ENCODE results near the gene NAT8L.

NAT8L gene

DNA sequence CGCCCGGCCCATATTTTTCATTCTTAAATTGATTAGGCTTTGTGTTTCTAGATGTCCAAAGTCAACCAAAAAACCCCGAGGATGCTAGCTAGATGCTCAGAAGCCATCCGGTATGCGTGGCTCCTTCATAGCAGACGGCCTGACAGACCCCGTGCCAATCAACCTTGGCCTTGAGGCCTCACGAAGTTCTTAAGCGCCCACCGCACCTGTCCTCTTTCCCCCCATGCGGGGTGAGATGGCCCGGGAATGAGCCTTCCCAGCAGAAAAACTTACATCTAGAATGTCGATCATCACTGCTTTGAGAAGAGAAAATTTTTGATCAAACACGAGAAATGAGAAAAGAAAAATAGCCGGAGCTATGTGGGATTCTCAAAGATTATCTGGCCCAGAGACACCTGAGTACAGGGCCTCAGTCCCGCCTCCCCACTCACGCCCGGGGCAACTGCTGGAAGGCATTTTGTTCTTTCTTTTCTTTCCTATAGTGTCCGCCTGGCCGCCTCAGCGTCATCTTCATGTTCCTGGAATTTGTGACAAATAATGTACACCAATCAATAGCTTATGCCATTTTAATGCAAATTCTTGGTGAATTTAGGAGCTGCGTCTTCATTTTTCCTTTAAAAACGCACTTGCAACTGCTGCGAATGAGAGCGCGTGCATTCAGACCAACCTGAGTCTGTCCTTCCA, 1.6 kb upstream of the NAT8L start:
- H3K36me3 ChIP-seq (ENCODE audit: insufficient read depth, low read length), result no peaks in the 10 kb centered on the region
- H3K4me3 ChIP-seq (ENCODE audit: low read depth, low read length, poor library complexity, severe bottlenecking), result no peak overlapping the region
- no peaks in the 10 kb centered on the region for H3K4me1 ChIP-seq (ENCODE audit: insufficient read depth, low read length, severe bottlenecking)
- no peak overlapping the region for H3K9ac ChIP-seq (ENCODE audit: low read length)
- no peaks in the 10 kb centered on the region for H4K20me1 ChIP-seq (ENCODE audit: insufficient read depth, low read length)
- no peaks in the 10 kb centered on the region for H3K9me2 ChIP-seq (ENCODE audit: low read depth, low read length)
- no peaks in the 10 kb centered on the region for H3F3A ChIP-seq (ENCODE audit: insufficient read depth, low read length)
- H2AFZ ChIP-seq (ENCODE audit: low read length), result no peak overlapping the region
- H3K79me2 ChIP-seq (ENCODE audit: insufficient read depth, low read length), result no peaks in the 10 kb centered on the region
- H3K4me2 ChIP-seq (ENCODE audit: low read length), result no peak overlapping the region
- H3K27me3 ChIP-seq (ENCODE audit: insufficient read depth, low read length), result no peaks in the 10 kb centered on the region
- no peaks in the 10 kb centered on the region for H3K9me3 ChIP-seq (ENCODE audit: low read length)
- H3K27ac ChIP-seq (ENCODE audit: low read depth, low read length, poor library complexity, severe bottlenecking), result no peak overlapping the region
- no peak for TF ChIP-seq CTCF (IDR thresholded peaks at IDR 0.05; ENCODE audit: low read length)
- no peak for TF ChIP-seq EZH2 (IDR thresholded peaks at IDR 0.05; ENCODE audit: borderline replicate concordance, low read length)

GRCh38 chr4:2058264-2059045, 672 bp upstream of the NAT8L start:
- Histone ChIP-seq H3K79me2 (ENCODE audit: insufficient read depth, low read length) (no peaks in the 10 kb centered on the region), H3K9ac (ENCODE audit: low read length) (no peak overlapping the region), H3K9me2 (ENCODE audit: low read depth, low read length) (no peaks in the 10 kb centered on the region), H3K9me3 (ENCODE audit: low read length) (no peaks in the 10 kb centered on the region), H4K20me1 (ENCODE audit: insufficient read depth, low read length) (no peaks in the 10 kb centered on the region), H3K27me3 (ENCODE audit: insufficient read depth, low read length) (no peaks in the 10 kb centered on the region), H3K4me2 (ENCODE audit: low read length) (no peak overlapping the region), H2AFZ (ENCODE audit: low read length) (no peak overlapping the region), H3F3A (ENCODE audit: insufficient read depth, low read length) (no peaks in the 10 kb centered on the region), H3K27ac (ENCODE audit: low read depth, low read length, poor library complexity, severe bottlenecking) (no peak overlapping the region), H3K4me3 (ENCODE audit: low read depth, low read length, poor library complexity, severe bottlenecking) (no peak overlapping the region), H3K4me1 (ENCODE audit: insufficient read depth, low read length, severe bottlenecking) (no peaks in the 10 kb centered on the region), H3K36me3 (ENCODE audit: insufficient read depth, low read length) (no peaks in the 10 kb centered on the region)
- TF ChIP-seq CTCF (IDR thresholded peaks at IDR 0.05; ENCODE audit: low read length) (no peak), EZH2 (IDR thresholded peaks at IDR 0.05; ENCODE audit: borderline replicate concordance, low read length) (no peak)

DNA sequence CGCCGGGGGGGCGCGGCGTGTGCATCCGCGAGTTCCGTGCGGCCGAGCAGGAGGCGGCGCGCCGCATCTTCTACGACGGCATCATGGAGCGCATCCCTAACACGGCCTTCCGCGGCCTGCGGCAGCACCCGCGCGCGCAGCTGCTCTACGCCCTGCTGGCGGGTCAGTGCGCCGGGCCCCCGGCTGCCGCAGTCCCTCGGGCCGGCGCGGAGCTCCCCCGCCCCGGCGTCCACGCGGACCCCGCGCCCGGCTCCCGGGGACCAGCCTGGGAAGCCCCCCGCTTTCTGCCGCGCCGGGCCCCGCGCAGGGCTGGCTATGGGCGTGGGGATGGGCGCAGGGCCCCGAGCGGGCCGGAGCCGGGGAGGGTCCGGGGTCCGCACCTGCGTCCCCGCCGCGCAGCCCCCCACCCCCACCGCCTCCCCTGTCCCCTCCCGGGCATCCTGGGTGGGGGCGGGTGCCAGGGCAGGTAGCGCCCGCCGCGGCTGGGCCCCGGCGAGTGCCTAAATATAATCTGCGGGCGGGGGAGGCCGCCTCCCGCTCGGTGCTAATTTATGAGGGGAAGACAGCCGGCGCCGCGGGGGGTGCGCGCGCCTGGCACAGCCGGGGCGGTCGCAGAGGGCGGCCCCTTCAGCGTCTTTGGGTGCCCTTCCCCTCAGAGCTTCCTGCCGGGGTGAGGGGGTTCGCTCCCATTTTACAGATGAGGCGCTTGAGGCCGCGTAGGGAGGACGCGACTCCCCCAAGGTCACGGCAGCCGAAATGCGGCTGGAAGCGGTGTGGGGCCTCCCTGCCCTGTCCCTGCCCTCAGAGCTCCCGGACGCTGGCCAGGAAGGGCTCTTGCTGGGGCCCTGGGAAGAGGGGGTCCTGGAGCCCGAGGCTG, 837 bp downstream of the NAT8L start:
- no peak overlapping the region for H3K4me3 ChIP-seq (ENCODE audit: low read depth, low read length, poor library complexity, severe bottlenecking)
- H3K79me2 ChIP-seq (ENCODE audit: insufficient read depth, low read length), result no peaks in the 10 kb centered on the region
- TF ChIP-seq EZH2 (IDR thresholded peaks at IDR 0.05; ENCODE audit: borderline replicate concordance, low read length) (no peak), CTCF (IDR thresholded peaks at IDR 0.05; ENCODE audit: low read length) (no peak)
- no peaks in the 10 kb centered on the region for H3F3A ChIP-seq (ENCODE audit: insufficient read depth, low read length)
- H4K20me1 ChIP-seq (ENCODE audit: insufficient read depth, low read length), result no peaks in the 10 kb centered on the region
- H3K4me2 ChIP-seq (ENCODE audit: low read length), result no peak overlapping the region
- no peak overlapping the region for H2AFZ ChIP-seq (ENCODE audit: low read length)
- H3K4me1 ChIP-seq (ENCODE audit: insufficient read depth, low read length, severe bottlenecking), result no peaks in the 10 kb centered on the region
- no peaks in the 10 kb centered on the region for H3K27me3 ChIP-seq (ENCODE audit: insufficient read depth, low read length)
- no peaks in the 10 kb centered on the region for H3K9me3 ChIP-seq (ENCODE audit: low read length)
- H3K9me2 ChIP-seq (ENCODE audit: low read depth, low read length), result no peaks in the 10 kb centered on the region
- no peak overlapping the region for H3K9ac ChIP-seq (ENCODE audit: low read length)
- H3K36me3 ChIP-seq (ENCODE audit: insufficient read depth, low read length), result no peaks in the 10 kb centered on the region
- no peak overlapping the region for H3K27ac ChIP-seq (ENCODE audit: low read depth, low read length, poor library complexity, severe bottlenecking)

All from OCI-LY1 (cell line).